Adipocyte (in vitro differentiated cells): Measurements from ENCODE around the gene POLR2M.

ENCODE experiments used
- DNase-seq: peaks from one replicate; pipeline ENCODE4 v3.0.0-alpha.2; 2015; ENCODE audit warnings: low read depth
- H3K27me3 ChIP-seq: replicated peaks from 2 replicates; pipeline ENCODE4 v1.7.0; 2013; ENCODE audit warnings: mild to moderate bottlenecking, low read length, moderate library complexity; ENCODE audit not compliant: control insufficient read depth, insufficient read depth
- H3K36me3 ChIP-seq: 2 replicates; pipeline ENCODE4 v1.7.0; 2013; ENCODE audit warnings: low read length, mild to moderate bottlenecking, moderate library complexity; ENCODE audit not compliant: control insufficient read depth, insufficient read depth, severe bottlenecking
- H3K4me1 ChIP-seq: 2 replicates; pipeline ENCODE4 v1.7.0; 2013; ENCODE audit warnings: mild to moderate bottlenecking, low read length, moderate library complexity; ENCODE audit not compliant: control insufficient read depth, insufficient read depth
- H3K4me3 ChIP-seq: 2 replicates; pipeline ENCODE4 v1.7.0; 2013; ENCODE audit warnings: mild to moderate bottlenecking, low read length, moderate library complexity
- H3K9ac ChIP-seq: 2 replicates; pipeline ENCODE4 v1.7.0; 2013; ENCODE audit warnings: mild to moderate bottlenecking, low read length, moderate library complexity
- H3K9me3 ChIP-seq: 2 replicates; pipeline ENCODE4 v1.7.0; 2013; ENCODE audit warnings: mild to moderate bottlenecking, low read length, moderate library complexity; ENCODE audit not compliant: control insufficient read depth

POLR2M gene

GRCh38 chr15:57741089-57741488 is 34.6 kb downstream of the POLR2M start:
- Histone ChIP-seq H3K4me1 (no peaks in the 10 kb centered on the region), H3K9ac (no peak overlapping the region), H3K9me3 (peaks cover 4% of the 10 kb centered on the region), H3K27me3 (no peaks in the 10 kb centered on the region), H3K36me3 (no peaks in the 10 kb centered on the region), H3K4me3 (no peak overlapping the region)
- no peak for DNase-seq

- H3K4me1 ChIP-seq: no peaks in the 10 kb centered on the region
- H3K9ac ChIP-seq: no peak overlapping the region
- H3K9me3 ChIP-seq: no peaks in the 10 kb centered on the region
- H3K27me3 ChIP-seq: no peaks in the 10 kb centered on the region
- no peak overlapping the region for H3K4me3 ChIP-seq
- DNase-seq: peak; percentile 14
- H3K36me3 ChIP-seq: no peaks in the 10 kb centered on the region
Observed at GRCh38 chr15:57743424-57743823, 36.9 kb downstream of the POLR2M start.

- peak overlapping the region; percentile 68 for H3K4me3 ChIP-seq
- H3K4me1 ChIP-seq: no peaks in the 10 kb centered on the region
- H3K36me3 ChIP-seq: no peaks in the 10 kb centered on the region
- peak overlapping the region; percentile 52 for H3K9ac ChIP-seq
- H3K9me3 ChIP-seq: no peaks in the 10 kb centered on the region
- DNase-seq: no peak
- H3K27me3 ChIP-seq: no peaks in the 10 kb centered on the region
Observed at GRCh38 chr15:57746786-57747185, 40.3 kb downstream of the POLR2M start.

GRCh38 chr15:57747206-57747896 is 40.8 kb downstream of the POLR2M start:
- Histone ChIP-seq H3K9me3 (no peaks in the 10 kb centered on the region), H3K4me1 (no peaks in the 10 kb centered on the region), H3K4me3 (peak overlapping the region; percentile 68), H3K9ac (peak overlapping the region; percentile 52), H3K36me3 (no peaks in the 10 kb centered on the region), H3K27me3 (no peaks in the 10 kb centered on the region)
- DNase-seq: no peak

- DNase-seq: peak; percentile 75
- H3K27me3 ChIP-seq: peaks cover 9% of the 10 kb centered on the region
- no peaks in the 10 kb centered on the region for H3K36me3 ChIP-seq
- H3K4me1 ChIP-seq: no peaks in the 10 kb centered on the region
- H3K9me3 ChIP-seq: no peaks in the 10 kb centered on the region
- no peak overlapping the region for H3K9ac ChIP-seq
- H3K4me3 ChIP-seq: no peak overlapping the region
Observed at GRCh38 chr15:57751177-57751800, 44.8 kb downstream of the POLR2M start.

GRCh38 chr15:57752436-57752835 is 45.9 kb downstream of the POLR2M start:
- H3K4me1 ChIP-seq: no peaks in the 10 kb centered on the region
- H3K9ac ChIP-seq: no peak overlapping the region
- no peaks in the 10 kb centered on the region for H3K36me3 ChIP-seq
- H3K9me3 ChIP-seq: no peaks in the 10 kb centered on the region
- no peak overlapping the region for H3K4me3 ChIP-seq
- DNase-seq: no peak
- H3K27me3 ChIP-seq: peaks cover 9% of the 10 kb centered on the region

GRCh38 chr15:57752840-57753239 is 46.3 kb downstream of the POLR2M start:
- Histone ChIP-seq H3K36me3 (no peaks in the 10 kb centered on the region), H3K9me3 (no peaks in the 10 kb centered on the region), H3K27me3 (peaks cover 9% of the 10 kb centered on the region), H3K4me3 (no peak overlapping the region), H3K9ac (no peak overlapping the region), H3K4me1 (no peaks in the 10 kb centered on the region)
- DNase-seq: no peak

- DNase-seq: no peak
- peaks cover 9% of the 10 kb centered on the region for H3K27me3 ChIP-seq
- no peaks in the 10 kb centered on the region for H3K36me3 ChIP-seq
- no peak overlapping the region for H3K9ac ChIP-seq
- H3K4me1 ChIP-seq: peaks cover 13% of the 10 kb centered on the region
- no peak overlapping the region for H3K4me3 ChIP-seq
- H3K9me3 ChIP-seq: no peaks in the 10 kb centered on the region
Observed at GRCh38 chr15:57756466-57756865, 50.0 kb downstream of the POLR2M start.

- no peaks in the 10 kb centered on the region for H3K36me3 ChIP-seq
- no peak overlapping the region for H3K4me3 ChIP-seq
- H3K27me3 ChIP-seq: peaks cover 9% of the 10 kb centered on the region
- H3K4me1 ChIP-seq: peaks cover 19% of the 10 kb centered on the region
- no peaks in the 10 kb centered on the region for H3K9me3 ChIP-seq
- H3K9ac ChIP-seq: no peak overlapping the region
- DNase-seq: peak; percentile 46
Observed at GRCh38 chr15:57758560-57758959, 52.0 kb downstream of the POLR2M start.

- peak; percentile 60 for DNase-seq
- no peaks in the 10 kb centered on the region for H3K36me3 ChIP-seq
- peaks cover 19% of the 10 kb centered on the region for H3K4me1 ChIP-seq
- peaks cover 2% of the 10 kb centered on the region for H3K27me3 ChIP-seq
- no peak overlapping the region for H3K4me3 ChIP-seq
- no peaks in the 10 kb centered on the region for H3K9me3 ChIP-seq
- H3K9ac ChIP-seq: no peak overlapping the region
Observed at GRCh38 chr15:57761562-57761961, 55.0 kb downstream of the POLR2M start.

GRCh38 chr15:57762302-57762701 is 55.8 kb downstream of the POLR2M start:
- peak overlapping the region; percentile 16 for H3K4me3 ChIP-seq
- H3K9ac ChIP-seq: no peak overlapping the region
- no peaks in the 10 kb centered on the region for H3K36me3 ChIP-seq
- DNase-seq: no peak
- peaks cover 4% of the 10 kb centered on the region for H3K27me3 ChIP-seq
- H3K9me3 ChIP-seq: no peaks in the 10 kb centered on the region
- H3K4me1 ChIP-seq: peaks cover 19% of the 10 kb centered on the region
